GM18511 (cell line): ENCODE results near the gene AP1AR.
"Not testable (repeated sequence)": the region's sequence is repeated elsewhere in the genome, so short reads cannot be mapped to it uniquely, and the experiment has no call there.

ENCODE experiments used
- ATAC-seq: cut with Tn5 transposase; IDR thresholded peaks from one replicate; pipeline ENCODE4 v1.9.1; 2021; ENCODE audit warnings: mild to moderate bottlenecking, moderate library complexity; ENCODE audit not compliant: unreplicated experiment

The AP1AR gene

DNA sequence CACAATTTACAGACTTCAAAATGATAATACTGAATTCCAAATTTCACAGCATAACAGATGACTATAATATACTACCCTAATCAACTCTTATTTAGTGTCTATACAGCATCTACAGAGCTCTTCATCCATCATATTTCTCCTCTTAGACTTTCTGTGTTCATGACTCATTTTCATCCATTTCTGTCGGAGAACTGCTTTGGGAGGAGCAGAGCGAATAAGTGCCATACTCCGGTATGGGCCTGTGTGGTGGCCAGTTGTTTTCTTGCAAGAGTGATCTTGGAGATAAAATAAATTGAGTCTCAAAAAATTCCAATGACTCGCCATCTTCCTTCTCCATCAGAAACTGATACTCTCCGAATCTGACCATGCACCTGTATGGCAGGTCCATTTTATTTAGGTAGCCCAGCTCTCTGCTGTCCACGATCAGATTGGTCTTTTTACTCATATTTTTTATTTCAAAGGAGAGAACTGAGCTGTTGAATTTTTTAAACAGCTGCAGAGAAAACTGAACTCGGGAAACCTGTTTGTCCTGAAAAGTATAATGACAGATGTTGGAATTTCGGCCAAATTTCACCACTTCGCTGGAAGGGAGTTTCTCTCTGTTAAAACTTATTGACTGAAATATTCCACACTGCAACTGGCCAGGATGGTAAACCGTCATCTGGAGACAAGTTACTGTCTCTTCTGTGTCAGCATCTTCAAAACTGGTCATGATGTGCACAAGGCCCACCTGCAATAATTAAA, 46.3 kb downstream of the AP1AR start:
- ATAC-seq, result no peak

- ATAC-seq, result peak; percentile 80
Measured at GRCh38 chr4:112279025-112279881, 47.7 kb downstream of the AP1AR start.

- peak; percentile 32 for ATAC-seq
Measured at GRCh38 chr4:112279882-112280315, 48.3 kb downstream of the AP1AR start.

DNA sequence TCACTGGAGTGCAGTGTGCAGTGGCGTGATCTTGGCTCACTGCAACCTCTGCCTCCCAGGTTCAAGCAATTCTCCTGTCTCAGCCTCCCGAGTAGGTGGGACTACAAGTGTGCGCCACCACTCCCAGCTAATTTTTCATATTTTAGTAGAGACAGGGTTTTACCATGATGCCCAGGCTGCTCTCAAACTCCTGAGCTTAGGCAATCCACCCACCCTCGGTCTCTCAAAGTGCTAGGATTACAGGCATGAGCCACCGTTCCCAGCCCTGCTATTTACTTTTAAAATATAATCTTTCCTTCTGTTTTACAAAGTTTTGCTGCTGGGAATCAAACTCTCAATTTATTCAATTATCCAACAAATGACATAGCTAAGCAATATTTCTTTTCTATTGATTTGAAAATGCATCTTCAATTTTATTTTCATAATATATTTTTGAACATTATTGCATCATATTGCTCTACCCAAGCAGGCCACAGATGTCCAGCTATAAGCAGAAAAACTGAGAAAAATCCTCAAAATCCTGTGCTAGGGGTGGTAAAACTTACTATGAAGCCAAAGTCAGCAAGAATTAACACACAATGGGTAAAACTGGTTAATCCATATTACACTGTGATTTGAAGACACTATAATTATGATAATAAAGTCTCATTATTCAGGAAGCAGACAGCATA, 48.9 kb downstream of the AP1AR start:
- no peak for ATAC-seq

GRCh38 chr4:112281895-112282398, 50.4 kb downstream of the AP1AR start:
- ATAC-seq, result not testable (repeated sequence)

GRCh38 chr4:112282860-112283667, 51.5 kb downstream of the AP1AR start:
- no peak for ATAC-seq

- no peak for ATAC-seq
Measured at GRCh38 chr4:112284166-112284565, 52.6 kb downstream of the AP1AR start.

DNA sequence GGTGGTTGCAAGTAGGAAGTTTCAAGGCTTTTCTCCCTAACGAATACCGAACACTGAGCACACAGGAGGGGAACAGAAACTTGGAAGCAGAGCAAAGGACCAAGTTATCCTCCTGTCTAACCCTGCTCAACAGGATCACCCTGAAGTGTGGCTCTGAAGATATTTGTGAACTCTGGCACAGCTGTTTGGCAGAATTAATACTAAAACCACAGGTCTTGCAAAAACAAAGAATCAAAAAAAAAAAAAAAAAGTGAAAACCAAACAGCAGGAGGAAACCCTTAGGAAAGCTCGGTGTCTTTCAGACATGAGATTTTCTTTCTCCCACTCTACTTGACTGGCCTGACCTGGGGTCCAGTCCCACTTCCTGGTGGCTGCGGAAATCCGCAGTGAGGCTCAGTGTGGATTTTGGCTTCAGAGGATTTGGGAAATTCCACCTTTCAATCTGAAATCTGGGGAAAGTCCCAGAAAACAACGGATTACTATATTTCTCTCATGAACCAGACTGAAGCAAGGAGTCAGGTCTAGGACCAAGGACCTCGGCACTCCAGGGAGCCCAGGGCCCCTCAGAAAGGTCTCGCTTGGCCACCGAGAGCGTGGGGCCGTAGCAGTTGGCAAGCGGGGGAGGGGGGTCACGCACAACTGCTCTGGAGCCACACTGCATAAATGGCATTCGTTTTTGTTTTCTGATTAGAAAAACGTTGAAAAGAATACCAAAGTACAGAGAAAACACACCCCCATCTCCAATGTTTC, 53.2 kb downstream of the AP1AR start:
- ATAC-seq, result peak; percentile 12

DNA sequence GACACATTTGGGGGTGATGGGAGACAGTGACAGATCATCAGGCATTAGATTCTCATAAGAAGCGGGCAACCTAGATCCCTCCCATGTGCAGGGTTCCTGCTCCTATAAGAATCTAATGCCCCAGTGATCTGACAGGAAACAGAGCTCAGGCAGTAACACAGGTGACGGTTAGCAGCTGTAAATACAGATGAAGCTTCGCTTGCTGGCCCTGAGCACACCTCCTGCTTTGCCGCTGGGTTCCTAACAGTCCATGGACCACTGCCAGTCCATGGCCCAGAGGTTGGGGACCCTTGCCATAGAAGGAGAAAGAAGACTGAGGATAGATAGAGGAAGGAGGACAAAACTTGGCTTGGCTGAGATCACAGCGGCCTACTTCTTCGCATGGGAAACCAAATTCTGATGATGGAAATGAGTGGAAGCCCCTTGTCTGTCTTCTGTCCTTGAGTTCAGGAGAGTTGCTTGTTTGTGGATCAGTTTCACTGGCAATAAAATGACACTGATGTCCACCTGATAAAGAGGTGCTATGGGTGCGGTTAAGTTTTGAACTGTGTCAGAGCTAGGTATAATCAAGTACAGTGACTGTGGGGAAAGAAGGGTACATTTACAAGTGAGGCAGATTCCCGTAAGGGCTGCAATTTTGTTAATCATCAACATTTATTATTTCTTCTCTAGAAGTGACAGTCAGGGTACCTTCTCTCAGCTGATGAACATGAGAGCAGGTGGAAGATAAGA, 55.8 kb downstream of the AP1AR start:
- ATAC-seq, result peak; percentile 32

DNA sequence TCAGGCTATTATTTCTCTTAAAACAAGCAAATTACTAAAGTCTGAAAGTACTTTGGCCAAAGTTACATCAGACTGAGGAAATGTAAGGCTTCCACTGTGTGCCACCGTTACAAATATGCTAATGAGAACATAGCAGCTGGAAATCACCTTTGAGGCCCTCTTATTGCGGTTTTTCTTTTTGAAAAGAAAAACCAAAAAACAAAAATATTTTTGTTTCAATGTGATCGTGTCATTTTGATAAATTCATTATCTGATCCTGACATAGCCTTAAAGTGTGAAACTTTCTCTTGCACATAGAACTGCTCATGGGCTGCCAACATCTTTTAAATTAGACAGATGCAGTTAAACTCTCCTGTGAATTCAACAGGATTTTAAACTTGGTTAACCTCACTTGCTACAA, 56.9 kb downstream of the AP1AR start:
- ATAC-seq, result peak; percentile 34

GRCh38 chr4:112289407-112290253, 58.0 kb downstream of the AP1AR start:
- no peak for ATAC-seq

- ATAC-seq, result peak; percentile 15
Measured at GRCh38 chr4:112290341-112290740, 58.8 kb downstream of the AP1AR start.

DNA sequence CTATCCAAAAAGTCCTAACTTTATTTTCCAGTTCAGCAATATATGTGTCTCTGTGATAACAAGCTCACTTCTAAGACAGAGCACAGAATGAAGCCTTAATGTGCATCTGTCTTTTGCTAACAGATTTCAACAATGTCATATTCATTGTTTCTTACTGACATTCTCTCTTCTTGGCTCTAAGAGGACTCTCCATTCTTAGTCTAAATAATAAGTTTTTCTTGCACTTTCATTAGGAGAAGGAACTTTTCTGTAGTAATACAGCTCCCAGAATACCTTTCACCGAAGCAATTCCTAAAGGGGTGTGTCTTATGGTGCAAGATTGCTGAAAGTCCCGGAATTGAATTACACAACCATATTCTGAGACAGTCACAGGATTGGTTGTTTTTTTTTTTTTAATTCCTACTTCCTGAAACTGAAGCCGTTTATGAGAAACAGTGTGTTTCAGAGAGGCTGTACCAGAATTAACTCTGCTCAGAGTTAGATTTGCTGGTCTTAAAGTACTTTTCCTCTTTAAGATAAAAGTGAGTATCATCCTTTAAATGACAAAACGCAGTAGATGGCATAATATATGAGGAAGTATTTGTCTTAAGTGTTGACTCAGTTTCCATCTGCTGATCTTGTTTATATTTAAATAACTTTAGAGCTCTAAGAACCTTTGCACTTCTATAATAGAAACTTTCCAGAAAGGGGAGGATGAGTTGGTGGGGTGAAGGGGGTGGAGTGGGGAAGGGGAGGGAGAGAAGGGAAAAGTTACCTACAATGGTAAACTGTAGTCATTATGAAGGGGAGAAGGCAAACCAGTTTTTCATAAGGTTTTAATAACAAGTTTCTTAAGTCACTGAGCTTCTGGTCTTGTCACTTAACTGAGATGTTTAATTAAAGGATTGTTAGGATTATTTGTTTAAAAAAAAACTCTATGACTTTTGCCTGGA, 65.6 kb downstream of the AP1AR start, which contains the start of gene ALPK1:
Gene ALPK1, plus strand, starts transcription at position 421 of the 932 bp plus-strand sequence.
- peak; percentile 91 for ATAC-seq

- no peak for ATAC-seq
Measured at GRCh38 chr4:112299721-112300120, 68.1 kb downstream of the AP1AR start.

DNA sequence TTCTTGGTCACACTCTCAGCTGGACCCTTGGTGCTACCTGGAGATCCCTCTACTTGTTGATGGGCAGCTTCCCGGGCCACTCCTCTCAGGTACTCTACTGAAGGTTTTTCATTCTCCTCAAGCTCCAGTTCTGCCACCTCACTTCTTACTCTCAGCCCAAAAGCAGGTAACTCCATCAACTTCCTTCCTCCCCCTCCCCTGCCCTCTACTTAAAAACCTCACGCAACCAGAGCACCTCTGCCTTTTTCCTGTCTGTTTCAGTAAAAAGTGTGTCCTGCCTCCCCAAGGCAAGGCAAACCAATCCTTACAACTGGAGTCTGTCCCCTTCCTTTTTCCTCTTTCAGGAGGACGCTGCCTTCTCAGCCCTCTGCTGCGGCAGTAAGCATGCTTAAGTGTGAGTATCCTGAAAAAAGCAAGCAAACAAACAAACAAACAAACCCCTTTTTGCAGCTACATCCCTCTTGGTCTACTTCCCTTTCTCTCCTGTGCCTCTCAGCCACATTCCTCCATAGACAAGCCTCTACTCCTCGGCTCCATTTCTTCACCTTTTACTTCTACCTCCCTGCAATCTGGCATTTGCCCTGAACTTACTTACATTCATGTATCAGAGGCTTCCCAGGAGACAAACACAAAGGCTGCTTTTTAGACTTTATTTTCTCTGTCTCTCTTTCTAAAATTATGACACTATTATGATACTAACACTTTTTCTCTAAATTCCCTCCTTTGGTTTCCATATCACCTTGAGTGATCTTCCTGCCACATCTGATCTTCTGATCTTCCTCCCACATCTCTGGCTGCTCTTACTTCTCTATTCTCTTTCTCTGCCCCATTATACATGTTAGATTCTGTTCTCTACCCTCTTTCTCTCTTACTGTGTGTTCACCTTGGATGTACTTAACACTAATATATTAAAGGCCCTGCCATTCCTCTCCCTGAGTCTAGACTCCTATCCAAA, 71.0 kb downstream of the AP1AR start:
- ATAC-seq, result peak; percentile 65

DNA sequence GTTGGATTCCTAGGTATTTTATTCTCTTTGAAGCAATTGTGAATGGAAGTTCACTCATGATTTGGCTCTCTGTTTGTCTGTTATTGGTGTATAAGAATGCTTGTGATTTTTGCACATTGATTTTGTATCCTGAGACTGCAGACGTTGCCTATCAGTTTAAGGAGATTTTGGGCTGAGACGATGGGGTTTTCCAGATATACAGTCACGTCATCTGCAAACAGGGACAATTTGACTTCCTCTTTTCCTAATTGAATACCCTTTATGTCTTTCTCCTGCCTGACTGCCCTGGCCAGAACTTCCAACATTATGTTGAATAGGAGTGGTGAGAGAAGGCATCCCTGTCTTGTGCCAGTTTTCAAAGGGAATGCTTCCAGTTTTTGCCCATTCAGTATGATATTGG, 73.9 kb downstream of the AP1AR start:
- not testable (repeated sequence) for ATAC-seq
